MM.1S (cell line): ENCODE results near the gene ANKRD13A.

Experiments
- CTCF ChIP-seq: fragments of 300-600 bp; sonication (generic); IDR thresholded peaks from 2 replicates; pipeline ENCODE4 v1.5.1; 2016; ENCODE audit warnings: antibody characterized with exemption, low read length, mixed read lengths
- EZH2phosphoT487 ChIP-seq: fragments of 300-600 bp; sonication (generic); IDR thresholded peaks from 2 replicates; pipeline ENCODE4 v1.6.1; 2018; ENCODE audit warnings: antibody characterized with exemption, low read length

- TF ChIP-seq CTCF (no peak), EZH2phosphoT487 (no peak)
Observed at GRCh38 chr12:110002676-110003515, 3.7 kb downstream of the ANKRD13A start.
